Measurements from ENCODE around the gene ATP8A2. TPM values are rescaled to one million over a fixed set of nuclear protein-coding genes. Genes with fewer than 3 reads are reported as not detected.
"Not testable (repeated sequence)": the region's sequence is repeated elsewhere in the genome, so short reads cannot be mapped to it uniquely, and the experiment has no call there.

ATP8A2 gene
- total RNA-seq, 4 donors from 2014 or later, result 0.16 to 0.54 (median 0.26) TPM

GRCh38 chr13:25771641-25772478 lies 400.1 kb downstream of the ATP8A2 start:
- WGBS, 2 donors (ENCODE audit: low coverage in 1 of 2), result 77 to 82% methylated on average over 9 to 12 of the region's 13 CpGs
- ATAC-seq, result no peak
- H3K27ac ChIP-seq, result no peak overlapping the region

GRCh38 chr13:25772534-25772933 lies 400.8 kb downstream of the ATP8A2 start:
- WGBS, 2 donors (ENCODE audit: low coverage in 1 of 2), result 89 to 100% methylated on average over 2 to 7 of the region's 8 CpGs
- H3K4me3 ChIP-seq, ATAC-seq, H3K36me3 ChIP-seq, H3K9me3 ChIP-seq, H3K27ac ChIP-seq, H3K27me3 ChIP-seq, H3K4me1 ChIP-seq: not testable (repeated sequence)

More at GRCh38 chr13:25771641-25772478, 400.1 kb downstream of the ATP8A2 start:
- TF ChIP-seq EP300 (IDR thresholded peaks at IDR 0.05), result no peak
- TF ChIP-seq POLR2AphosphoS5 (IDR thresholded peaks at IDR 0.05), result no peak
- no peak for TF ChIP-seq CTCF (IDR thresholded peaks at IDR 0.05)
- no peak for TF ChIP-seq POLR2A (IDR thresholded peaks at IDR 0.05)
- Histone ChIP-seq H3K27me3 (no peaks in the 10 kb centered on the region), H3K36me3 (no peaks in the 10 kb centered on the region), H3K9me3 (no peaks in the 10 kb centered on the region), H3K4me1 (no peaks in the 10 kb centered on the region), H3K4me3 (no peak overlapping the region)

GRCh38 chr13:25774056-25774455 lies 402.3 kb downstream of the ATP8A2 start:
- WGBS, 2 donors (ENCODE audit: low coverage in 1 of 2), result 100% methylated on average over 1 of the region's 1 CpG; no CpG with 5 or more reads in 1 of the 2 donors
- H3K27me3 ChIP-seq, H3K4me3 ChIP-seq, H3K36me3 ChIP-seq, H3K4me1 ChIP-seq, ATAC-seq, H3K9me3 ChIP-seq, H3K27ac ChIP-seq: not testable (repeated sequence)

- WGBS, 2 donors (ENCODE audit: low coverage in 1 of 2), result 50 to 67% methylated on average over 1 to 3 of the region's 3 CpGs
- no peak overlapping the region for H3K4me3 ChIP-seq
- no peaks in the 10 kb centered on the region for H3K9me3 ChIP-seq
- no peak for TF ChIP-seq CTCF (IDR thresholded peaks at IDR 0.05)
- no peak for TF ChIP-seq POLR2AphosphoS5 (IDR thresholded peaks at IDR 0.05)
- TF ChIP-seq POLR2A (IDR thresholded peaks at IDR 0.05), result no peak
- TF ChIP-seq EP300 (IDR thresholded peaks at IDR 0.05), result no peak
- no peaks in the 10 kb centered on the region for H3K4me1 ChIP-seq
- no peaks in the 10 kb centered on the region for H3K27me3 ChIP-seq
- H3K36me3 ChIP-seq, result no peaks in the 10 kb centered on the region
- no peak for ATAC-seq
- H3K27ac ChIP-seq, result no peak overlapping the region
Measured at GRCh38 chr13:25775275-25775674, 403.5 kb downstream of the ATP8A2 start.

GRCh38 chr13:25775986-25776385 lies 404.2 kb downstream of the ATP8A2 start:
- ATAC-seq, result no peak
- 20 to 77% methylated on average over 1 to 4 of the region's 4 CpGs for WGBS, 2 donors (ENCODE audit: low coverage in 1 of 2)
- TF ChIP-seq CTCF (IDR thresholded peaks at IDR 0.05) (no peak), POLR2A (IDR thresholded peaks at IDR 0.05) (no peak), EP300 (IDR thresholded peaks at IDR 0.05) (no peak), POLR2AphosphoS5 (IDR thresholded peaks at IDR 0.05) (no peak)
- no peaks in the 10 kb centered on the region for H3K9me3 ChIP-seq
- H3K27me3 ChIP-seq, result no peaks in the 10 kb centered on the region
- no peaks in the 10 kb centered on the region for H3K36me3 ChIP-seq
- H3K27ac ChIP-seq, result no peak overlapping the region
- H3K4me3 ChIP-seq, result no peak overlapping the region
- no peaks in the 10 kb centered on the region for H3K4me1 ChIP-seq

GRCh38 chr13:25776722-25777121 lies 404.9 kb downstream of the ATP8A2 start:
- H3K9me3 ChIP-seq, result no peaks in the 10 kb centered on the region
- H3K4me3 ChIP-seq, result no peak overlapping the region
- no peaks in the 10 kb centered on the region for H3K27me3 ChIP-seq
- no peak overlapping the region for H3K27ac ChIP-seq
- H3K36me3 ChIP-seq, result no peaks in the 10 kb centered on the region
- no peak for ATAC-seq
- 36 to 80% methylated on average over 6 to 7 of the region's 7 CpGs for WGBS, 2 donors (ENCODE audit: low coverage in 1 of 2)
- no peak for TF ChIP-seq EP300 (IDR thresholded peaks at IDR 0.05)
- TF ChIP-seq CTCF (IDR thresholded peaks at IDR 0.05), result no peak
- TF ChIP-seq POLR2A (IDR thresholded peaks at IDR 0.05), result no peak
- TF ChIP-seq POLR2AphosphoS5 (IDR thresholded peaks at IDR 0.05), result no peak
- H3K4me1 ChIP-seq, result no peaks in the 10 kb centered on the region
